ENCODE data around the gene COL23A1.

The COL23A1 gene

DNA sequence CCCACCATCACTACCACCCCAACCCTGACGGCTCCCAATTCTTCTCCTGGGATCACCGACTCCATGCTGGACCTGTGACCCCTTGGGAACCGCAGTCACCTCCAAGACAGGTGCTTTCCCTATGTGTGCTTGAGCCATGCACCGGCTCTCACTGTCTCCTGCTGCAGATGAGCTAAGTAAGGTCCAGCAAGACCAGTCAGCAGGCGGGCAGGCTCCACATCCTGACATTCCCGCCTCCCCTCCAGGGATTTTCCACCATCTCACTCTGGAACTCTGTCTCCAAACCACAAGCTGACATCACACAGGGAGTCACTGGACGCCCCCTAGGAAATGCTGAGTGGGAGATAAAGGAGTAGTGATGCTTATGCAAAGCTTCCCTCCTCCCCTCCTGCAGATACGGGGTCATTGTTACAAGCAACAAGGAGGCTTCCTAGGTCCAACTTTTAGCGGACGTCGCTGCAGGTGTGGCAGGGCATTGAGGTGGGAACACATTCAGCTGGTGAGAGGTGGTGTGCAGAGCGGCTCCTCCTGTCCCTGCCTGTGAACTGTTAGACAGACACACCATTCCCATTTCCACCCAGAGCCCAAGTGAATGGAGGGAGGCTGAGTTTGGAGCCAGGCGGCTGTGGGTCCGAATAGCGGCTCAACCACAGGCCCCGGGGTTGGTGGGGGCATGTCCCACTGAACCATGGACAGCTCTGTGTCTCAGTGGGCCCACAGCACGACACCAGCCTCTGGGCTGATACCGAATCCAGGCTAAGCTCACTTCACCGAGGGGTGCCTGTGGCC is 228.3 kb downstream of the COL23A1 start:
- no peak for DNase-seq (ENCODE audit: extremely low read depth, low read depth)
- TF ChIP-seq, protein P1, sequence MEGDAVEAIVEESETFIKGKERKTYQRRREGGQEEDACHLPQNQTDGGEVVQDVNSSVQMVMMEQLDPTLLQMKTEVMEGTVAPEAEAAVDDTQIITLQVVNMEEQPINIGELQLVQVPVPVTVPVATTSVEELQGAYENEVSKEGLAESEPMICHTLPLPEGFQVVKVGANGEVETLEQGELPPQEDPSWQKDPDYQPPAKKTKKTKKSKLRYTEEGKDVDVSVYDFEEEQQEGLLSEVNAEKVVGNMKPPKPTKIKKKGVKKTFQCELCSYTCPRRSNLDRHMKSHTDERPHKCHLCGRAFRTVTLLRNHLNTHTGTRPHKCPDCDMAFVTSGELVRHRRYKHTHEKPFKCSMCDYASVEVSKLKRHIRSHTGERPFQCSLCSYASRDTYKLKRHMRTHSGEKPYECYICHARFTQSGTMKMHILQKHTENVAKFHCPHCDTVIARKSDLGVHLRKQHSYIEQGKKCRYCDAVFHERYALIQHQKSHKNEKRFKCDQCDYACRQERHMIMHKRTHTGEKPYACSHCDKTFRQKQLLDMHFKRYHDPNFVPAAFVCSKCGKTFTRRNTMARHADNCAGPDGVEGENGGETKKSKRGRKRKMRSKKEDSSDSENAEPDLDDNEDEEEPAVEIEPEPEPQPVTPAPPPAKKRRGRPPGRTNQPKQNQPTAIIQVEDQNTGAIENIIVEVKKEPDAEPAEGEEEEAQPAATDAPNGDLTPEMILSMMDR (IDR thresholded peaks at IDR 0.05; ENCODE audit: low read depth, low read length, missing control alignments) = no peak

DNA sequence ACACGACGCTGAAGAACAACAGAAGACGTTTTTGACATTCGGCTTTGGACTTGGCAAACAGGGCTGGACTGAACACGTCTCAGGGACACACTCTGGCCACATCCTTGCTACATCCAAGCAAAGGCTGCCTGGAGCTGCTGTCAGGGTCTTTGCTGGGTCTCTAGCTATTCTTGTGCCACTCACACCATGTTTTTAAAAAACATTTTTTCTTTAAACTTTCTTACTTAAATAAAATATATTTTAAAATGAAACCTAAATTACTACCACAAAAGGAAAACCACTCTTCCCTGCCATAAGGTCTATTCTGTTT is 229.3 kb downstream of the COL23A1 start:
- TF ChIP-seq, protein P1 (IDR thresholded peaks at IDR 0.05; ENCODE audit: low read depth, low read length, missing control alignments) = no peak
- H3K4me3 ChIP-seq (replicated peaks; ENCODE audit: low read depth, low read length) = no peak overlapping the region
- no peak for DNase-seq (ENCODE audit: extremely low read depth, low read depth)

More for the DNA sequence above, 228.3 kb downstream of the COL23A1 start:
- no peak overlapping the region for H3K4me3 ChIP-seq (replicated peaks; ENCODE audit: low read depth, low read length)

GRCh38 chr5:178360222-178360925 is 229.8 kb downstream of the COL23A1 start:
- no peak overlapping the region for H3K4me3 ChIP-seq (replicated peaks; ENCODE audit: low read depth, low read length)
- TF ChIP-seq, protein P1 (IDR thresholded peaks at IDR 0.05; ENCODE audit: low read depth, low read length, missing control alignments) = no peak
- no peak for DNase-seq (ENCODE audit: extremely low read depth, low read depth)

DNA sequence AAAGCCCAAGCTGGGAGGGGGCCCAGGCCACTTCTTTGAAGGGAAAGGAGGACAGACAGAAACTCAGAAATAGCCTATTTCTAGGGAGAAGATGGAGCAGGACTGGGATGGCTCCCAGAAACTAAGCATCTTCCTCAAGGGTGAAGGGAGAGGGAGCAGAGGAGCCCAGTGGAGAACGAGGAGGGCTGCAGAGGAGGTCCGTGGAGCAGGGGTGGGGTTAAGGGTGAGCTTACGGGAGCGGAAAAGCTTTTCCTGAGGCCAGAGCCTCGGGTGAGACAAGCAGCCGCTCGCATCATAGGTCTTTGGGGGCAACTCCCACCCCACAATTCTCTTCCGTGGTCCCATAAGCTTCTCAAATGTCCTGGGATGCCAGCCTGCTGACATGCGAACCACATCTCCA is 230.5 kb downstream of the COL23A1 start:
- no peak overlapping the region for H3K4me3 ChIP-seq (replicated peaks; ENCODE audit: low read depth, low read length)
- TF ChIP-seq, protein P1 (IDR thresholded peaks at IDR 0.05; ENCODE audit: low read depth, low read length, missing control alignments) = no peak
- no peak for DNase-seq (ENCODE audit: extremely low read depth, low read depth)

- TF ChIP-seq, protein P1 (IDR thresholded peaks at IDR 0.05; ENCODE audit: low read depth, low read length, missing control alignments) = no peak
- no peak for DNase-seq (ENCODE audit: extremely low read depth, low read depth)
- H3K4me3 ChIP-seq (replicated peaks; ENCODE audit: low read depth, low read length) = no peak overlapping the region
These were observed 232.5 kb downstream of the COL23A1 start for GRCh38 chr5:178357678-178358077.

- no peak for DNase-seq (ENCODE audit: extremely low read depth, low read depth)
- TF ChIP-seq, protein P1 (IDR thresholded peaks at IDR 0.05; ENCODE audit: low read depth, low read length, missing control alignments) = no peak
- no peak overlapping the region for H3K4me3 ChIP-seq (replicated peaks; ENCODE audit: low read depth, low read length)
These were observed 233.1 kb downstream of the COL23A1 start for GRCh38 chr5:178357121-178357521.
